ENCODE data around the gene METRN.

METRN gene

GRCh38 chr16:765488-765865 is 50.6 kb downstream of the METRN start:
- in situ Hi-C loops (cut with MboI; ENCODE audit: low pct_unique_long_range_greater_than_20kb, low sequenced_read_pairs, unreplicated experiment) = no loop called here
- TF ChIP-seq, protein P1, sequence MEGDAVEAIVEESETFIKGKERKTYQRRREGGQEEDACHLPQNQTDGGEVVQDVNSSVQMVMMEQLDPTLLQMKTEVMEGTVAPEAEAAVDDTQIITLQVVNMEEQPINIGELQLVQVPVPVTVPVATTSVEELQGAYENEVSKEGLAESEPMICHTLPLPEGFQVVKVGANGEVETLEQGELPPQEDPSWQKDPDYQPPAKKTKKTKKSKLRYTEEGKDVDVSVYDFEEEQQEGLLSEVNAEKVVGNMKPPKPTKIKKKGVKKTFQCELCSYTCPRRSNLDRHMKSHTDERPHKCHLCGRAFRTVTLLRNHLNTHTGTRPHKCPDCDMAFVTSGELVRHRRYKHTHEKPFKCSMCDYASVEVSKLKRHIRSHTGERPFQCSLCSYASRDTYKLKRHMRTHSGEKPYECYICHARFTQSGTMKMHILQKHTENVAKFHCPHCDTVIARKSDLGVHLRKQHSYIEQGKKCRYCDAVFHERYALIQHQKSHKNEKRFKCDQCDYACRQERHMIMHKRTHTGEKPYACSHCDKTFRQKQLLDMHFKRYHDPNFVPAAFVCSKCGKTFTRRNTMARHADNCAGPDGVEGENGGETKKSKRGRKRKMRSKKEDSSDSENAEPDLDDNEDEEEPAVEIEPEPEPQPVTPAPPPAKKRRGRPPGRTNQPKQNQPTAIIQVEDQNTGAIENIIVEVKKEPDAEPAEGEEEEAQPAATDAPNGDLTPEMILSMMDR (IDR thresholded peaks at IDR 0.05; ENCODE audit: extremely low read depth, insufficient read depth, missing control alignments) = no peak
- no peak for DNase-seq (ENCODE audit: low spot score)

- in situ Hi-C loops (cut with MboI; ENCODE audit: low pct_unique_long_range_greater_than_20kb, low sequenced_read_pairs, unreplicated experiment) = no loop called here
- no peak for DNase-seq (ENCODE audit: low spot score)
- TF ChIP-seq, protein P1 (IDR thresholded peaks at IDR 0.05; ENCODE audit: extremely low read depth, insufficient read depth, missing control alignments) = no peak
Observed at GRCh38 chr16:766008-766819, 51.3 kb downstream of the METRN start.

DNA sequence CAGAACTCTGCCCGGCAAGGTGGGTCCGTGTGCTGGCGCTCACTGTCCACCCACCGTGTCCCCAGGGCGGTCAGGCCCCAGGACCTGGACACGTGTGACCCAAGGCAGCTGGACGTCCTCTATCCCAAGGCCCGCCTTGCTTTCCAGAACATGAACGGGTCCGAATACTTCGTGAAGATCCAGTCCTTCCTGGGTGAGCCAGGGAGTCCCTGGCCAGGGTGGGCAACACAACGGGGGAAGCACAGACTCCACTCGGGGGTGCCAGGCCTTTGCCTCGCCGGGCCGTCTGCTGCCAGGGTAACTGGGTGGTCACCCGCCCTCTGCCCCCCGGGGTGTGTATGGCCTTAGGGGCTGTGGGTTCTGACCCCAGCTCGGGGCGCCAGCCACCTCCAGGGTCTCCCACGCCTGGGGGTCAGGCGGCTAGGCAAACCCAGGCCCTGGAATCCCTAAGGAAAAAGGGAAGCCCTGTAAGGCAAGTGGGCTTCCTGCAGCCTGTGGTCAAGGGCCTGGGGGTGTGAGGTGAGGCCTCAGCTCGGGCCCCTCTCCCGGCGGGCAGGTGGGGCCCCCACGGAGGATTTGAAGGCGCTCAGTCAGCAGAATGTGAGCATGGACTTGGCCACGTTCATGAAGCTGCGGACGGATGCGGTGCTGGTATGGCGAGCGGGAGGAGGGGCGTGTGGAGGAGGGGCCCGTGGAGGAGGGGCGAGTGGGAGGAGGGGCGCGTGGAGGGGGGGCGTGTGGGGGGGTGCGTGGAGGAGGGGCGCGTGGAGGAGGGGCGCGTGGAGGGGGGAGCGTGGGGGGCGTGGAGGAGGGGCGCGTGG is 52.1 kb downstream of the METRN start:
- TF ChIP-seq, protein P1 (IDR thresholded peaks at IDR 0.05; ENCODE audit: extremely low read depth, insufficient read depth, missing control alignments) = no peak
- DNase-seq (ENCODE audit: low spot score) = no peak
- in situ Hi-C loops (cut with MboI; ENCODE audit: low pct_unique_long_range_greater_than_20kb, low sequenced_read_pairs, unreplicated experiment) = no loop called here

DNA sequence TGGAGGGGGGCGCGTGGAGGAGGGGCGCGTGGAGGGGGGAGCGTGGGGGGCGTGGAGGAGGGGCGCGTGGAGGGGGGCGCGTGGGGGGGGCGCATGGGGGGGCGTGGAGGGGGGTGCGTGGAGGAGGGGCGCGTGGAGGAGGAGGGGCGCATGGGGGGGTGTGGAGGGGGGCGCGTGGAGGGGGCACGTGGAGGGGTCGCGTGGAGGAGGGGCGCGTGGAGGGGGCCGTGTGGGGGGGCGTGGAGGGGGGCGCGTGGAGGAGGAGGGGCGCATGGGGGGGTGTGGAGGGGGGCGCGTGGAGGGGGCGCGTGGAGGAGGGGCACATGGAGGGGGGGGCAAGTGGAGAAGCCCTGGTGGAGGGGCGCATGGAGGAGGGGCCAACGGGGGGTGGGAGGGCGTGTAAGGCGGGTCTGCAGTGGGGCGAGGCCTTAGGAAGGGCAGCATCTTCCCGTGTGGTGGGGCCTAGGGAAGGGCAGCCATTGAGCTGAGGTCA is 52.9 kb downstream of the METRN start:
- DNase-seq (ENCODE audit: low spot score) = no peak
- TF ChIP-seq, protein P1 (IDR thresholded peaks at IDR 0.05; ENCODE audit: extremely low read depth, insufficient read depth, missing control alignments) = no peak
- in situ Hi-C loops (cut with MboI; ENCODE audit: low pct_unique_long_range_greater_than_20kb, low sequenced_read_pairs, unreplicated experiment) = no loop called here

DNA sequence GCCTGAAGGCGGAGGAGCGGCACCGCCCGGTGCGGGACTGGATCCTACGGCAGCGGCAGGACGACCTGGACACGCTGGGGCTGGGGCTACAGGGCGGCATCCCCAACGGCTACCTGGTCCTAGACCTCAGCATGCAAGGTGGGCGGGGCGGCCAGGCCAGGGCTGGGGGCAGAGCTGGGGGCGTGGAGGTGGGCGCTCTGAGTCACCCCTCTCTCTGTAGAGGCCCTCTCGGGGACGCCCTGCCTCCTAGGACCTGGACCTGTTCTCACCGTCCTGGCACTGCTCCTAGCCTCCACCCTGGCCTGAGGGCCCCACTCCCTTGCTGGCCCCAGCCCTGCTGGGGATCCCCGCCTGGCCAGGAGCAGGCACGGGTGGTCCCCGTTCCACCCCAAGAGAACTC is 53.5 kb downstream of the METRN start:
- in situ Hi-C loops (cut with MboI; ENCODE audit: low pct_unique_long_range_greater_than_20kb, low sequenced_read_pairs, unreplicated experiment) = no loop called here
- no peak for DNase-seq (ENCODE audit: low spot score)
- TF ChIP-seq, protein P1 (IDR thresholded peaks at IDR 0.05; ENCODE audit: extremely low read depth, insufficient read depth, missing control alignments) = no peak
